Psoas muscle (tissue), 8 donors: ENCODE measurements around the gene MYPOP. TPM values are rescaled to one million over a fixed set of nuclear protein-coding genes. Genes with fewer than 3 reads are reported as not detected.
A peak's percentile ranks its signal among the peaks of the same experiment; 100 is the strongest.

Source experiments
- ATAC-seq, 4 donors: fragments of 200-7000 bp; cut with Tn5 transposase; one replicate each; pipeline ENCODE4 v1.9.1; 2020; ENCODE audit warnings: moderate library complexity in 3 of 4, mild to moderate bottlenecking in 2 of 4
- DNase-seq, 2 donors: peaks; one replicate each; pipeline ENCODE4 v3.0.0-alpha.2; 2020
- H3K27ac ChIP-seq: fragments of 200-600 bp; one replicate; pipeline ENCODE4 v1.8.0; 2022
- H3K27me3 ChIP-seq, 3 donors: fragments of 200-600 bp in 1 of 3; one replicate each; pipeline versions ENCODE4 v1.6.1 to v1.8.0; 2013 to 2022; ENCODE audit warnings: low read length in 2 of 3, mild to moderate bottlenecking in 2 of 3, moderate library complexity in 1 of 3; ENCODE audit not compliant: insufficient read depth in 3 of 3
- H3K36me3 ChIP-seq, 2 donors: fragments of 200-600 bp in 1 of 2; one replicate each; pipeline versions ENCODE4 v1.6.1 to v1.8.0; 2013 to 2022; ENCODE audit warnings: low read depth in 1 of 2, mild to moderate bottlenecking in 1 of 2, moderate library complexity in 1 of 2; ENCODE audit not compliant: insufficient read depth in 1 of 2
- H3K4me1 ChIP-seq: fragments of 200-600 bp; one replicate; pipeline ENCODE4 v1.8.0; 2022
- H3K4me3 ChIP-seq: fragments of 200-600 bp; one replicate; pipeline ENCODE4 v1.8.0; 2022; ENCODE audit warnings: mild to moderate bottlenecking
- H3K9me3 ChIP-seq: fragments of 200-600 bp; one replicate; pipeline ENCODE4 v1.8.0; 2022
- CTCF ChIP-seq: fragments of 200-600 bp; IDR thresholded peaks from one replicate; pipeline ENCODE4 v1.8.0; 2022; ENCODE audit warnings: antibody characterized with exemption
- WGBS, 3 donors: extraction: QIAGEN DNeasy Blood & Tissue Kit; methylation state at CpG; one replicate each; pipeline versions ENCODE4 v1.1.6 to v1.1.7; 2013; 5-methylcytosine and 5-hydroxymethylcytosine counted together
- intact Hi-C, 2 donors: fragments of 100-400 bp; cut with DNase I; formaldehyde crosslinking; loops; one replicate each; pipeline versions ENCODE4 v1.11.0 to v1.14.2; 2022
- polyA plus RNA-seq, 3 donors: library from polyadenylated mRNA; stranded (reverse); fragments of 200-250 nt; gene quantifications; one replicate each; pipeline ENCODE4 v1.2.3, GENCODE V29; 2013
- total RNA-seq, 4 donors: library from RNA; stranded (reverse); fragmentation: NEBNext Ultra II Directional in 2 of 4; extraction: Animal tissue kit (Norgen Biotek cat#: 25700) in 2 of 4; gene quantifications; one replicate each; pipeline versions ENCODE4 v1.2.1 to v1.2.4, GENCODE V29; 2021 to 2023
- donor health status: healthy with polysubstance abuse.
- donor health status: DM: no; HTN: no; CAD: no; lungs with moderate emphysema.
- donor health status: Bipolar disorder and iron deficiency.
- donor health status: healthy.
- donor health status: DM: yes; HTN: yes; CAD: no.
- donor health status: DM: no; HTN: no; CAD: no.
- donor health status: DM: no; HTN: no; CAD: no.
- donor health status: DM: yes; HTN: yes; CAD: no.

Gene MYPOP
- total and polyA plus RNA-seq, 7 donors = 10.6 to 20.7 (median 13.0) TPM

- no peak for TF ChIP-seq CTCF
- H3K9me3 ChIP-seq = no peaks in the 10 kb centered on the region
- ATAC-seq (no peak), DNase-seq (no peak)
- no peaks in the 10 kb centered on the region for H3K4me1 ChIP-seq
- 75 to 85% (median 81%) methylated on average over 3 of the region's 3 CpGs for WGBS, 3 donors
- no peak overlapping the region for H3K27ac ChIP-seq
- no peaks in the 10 kb centered on the region for H3K36me3 ChIP-seq
- no peak overlapping the region for H3K4me3 ChIP-seq
- intact Hi-C loops = no loop called here
- H3K27me3 ChIP-seq = peaks cover 2 to 83% (median 6%) of the 10 kb centered on the region in 3 donors
These were observed 36.4 kb upstream of the MYPOP start for GRCh38 chr19:45938733-45939319.

GRCh38 chr19:45935267-45935666 is 32.9 kb upstream of the MYPOP start:
- Histone ChIP-seq H3K9me3 (no peaks in the 10 kb centered on the region), H3K27ac (no peak overlapping the region), H3K4me1 (no peaks in the 10 kb centered on the region), H3K27me3 (peaks cover 2 to 62% (median 5%) of the 10 kb centered on the region in 3 donors), H3K4me3 (no peak overlapping the region), H3K36me3 (no peaks in the 10 kb centered on the region)
- intact Hi-C loops = no loop called here
- ATAC-seq (no peak), DNase-seq (peak in 1 of 2 donors; percentile 49)
- WGBS, 3 donors = 51 to 60% (median 57%) methylated on average over 19 of the region's 19 CpGs
- TF ChIP-seq CTCF = no peak

GRCh38 chr19:45934551-45935230 is 32.3 kb upstream of the MYPOP start:
- intact Hi-C loops = no loop called here
- peak in 1 of 2 donors; percentile 19 for DNase-seq
- Histone ChIP-seq H3K4me1 (no peaks in the 10 kb centered on the region), H3K27ac (no peak overlapping the region), H3K4me3 (no peak overlapping the region), H3K36me3 (no peaks in the 10 kb centered on the region), H3K9me3 (no peaks in the 10 kb centered on the region), H3K27me3 (peaks cover 2 to 59% (median 4%) of the 10 kb centered on the region in 3 donors)
- no peak for TF ChIP-seq CTCF
- ATAC-seq = no peak
- WGBS, 3 donors = 27 to 29% (median 28%) methylated on average over 19 of the region's 19 CpGs

GRCh38 chr19:45933759-45934158 is 31.3 kb upstream of the MYPOP start:
- WGBS, 3 donors = 50 to 60% (median 54%) methylated on average over 9 of the region's 9 CpGs
- no peak for ATAC-seq
- peak in 1 of 2 donors; percentile 17 for DNase-seq
- no peaks in the 10 kb centered on the region for H3K4me1 ChIP-seq
- H3K9me3 ChIP-seq = no peaks in the 10 kb centered on the region
- H3K27me3 ChIP-seq = peaks cover 0 to 50% (median 4%) of the 10 kb centered on the region in 3 donors
- no peak overlapping the region for H3K27ac ChIP-seq
- intact Hi-C loops = no loop called here
- H3K4me3 ChIP-seq = no peak overlapping the region
- H3K36me3 ChIP-seq = no peaks in the 10 kb centered on the region
- TF ChIP-seq CTCF = no peak
